ENCODE data around the gene FOXN3. TPM values are rescaled to one million over a fixed set of nuclear protein-coding genes. Genes with fewer than 3 reads are reported as not detected.

The FOXN3 gene
- polyA plus RNA-seq, 2 of the 4 experiments (the other 2 are of a cell fraction): 6.0 to 6.4 TPM

DNA sequence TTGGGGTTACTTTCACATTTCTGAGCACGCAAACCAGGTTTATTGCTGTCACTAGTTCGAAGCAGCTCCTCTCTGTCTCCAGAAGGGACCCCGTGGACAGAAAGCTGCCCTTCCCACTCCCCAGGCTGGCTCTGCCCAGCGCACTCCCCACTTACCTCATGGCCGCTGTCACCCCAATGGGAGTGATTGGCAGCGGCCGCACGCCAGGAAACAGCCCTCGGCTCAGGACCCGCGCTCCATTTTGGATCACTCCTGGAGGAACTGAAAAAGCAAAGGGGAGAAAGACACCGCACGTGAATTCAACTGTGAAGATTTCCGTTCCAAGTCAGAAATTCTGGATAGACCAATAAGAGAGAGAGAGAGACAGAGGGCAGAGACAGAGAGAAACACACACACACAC is 236.5 kb downstream of the FOXN3 start:
- ChIA-PET POLR2A (no interaction called here), CTCF (interaction anchor here (1.0 kb wide), 1 partner anchor 140 kb away, joined by 3 read pairs; no protein-coding TSS in a partner anchor)
- no peak for DNase-seq (ENCODE audit: low read depth in 1 of 2, low spot score in 1 of 2)
- no peak for FAIRE-seq
- Histone ChIP-seq H3K27ac (no peak overlapping the region), H3K4me1 (no peaks in the 10 kb centered on the region), H3K4me2 (no peak overlapping the region), H3K4me3 (no peak overlapping the region), H3K9me3 (no peaks in the 10 kb centered on the region)
- TF ChIP-seq RFX5 (IDR thresholded peaks at IDR 0.05) (no peak), NFE2L2 (conservative IDR thresholded peaks at IDR 0.05; ENCODE audit: low read length) (no peak), HOXB13 (CRISPR knock-in tag; IDR thresholded peaks at IDR 0.05; ENCODE audit: low read depth) (no peak), TP53 (CRISPR knock-in tag; IDR thresholded peaks at IDR 0.05) (no peak), FOSL2 (IDR thresholded peaks at IDR 0.05) (no peak), FOSL2 (CRISPR knock-in tag; IDR thresholded peaks at IDR 0.05) (no peak), NPAS2 (CRISPR knock-in tag; IDR thresholded peaks at IDR 0.05; ENCODE audit: borderline replicate concordance) (no peak), REST (IDR thresholded peaks at IDR 0.05) (no peak), PBX3 (IDR thresholded peaks at IDR 0.05) (no peak), POLR2AphosphoS2 (conservative IDR thresholded peaks at IDR 0.05; ENCODE audit: low read length) (no peak), SREBF2 (IDR thresholded peaks at IDR 0.05) (no peak)
- TF ChIP-seq, protein P1, sequence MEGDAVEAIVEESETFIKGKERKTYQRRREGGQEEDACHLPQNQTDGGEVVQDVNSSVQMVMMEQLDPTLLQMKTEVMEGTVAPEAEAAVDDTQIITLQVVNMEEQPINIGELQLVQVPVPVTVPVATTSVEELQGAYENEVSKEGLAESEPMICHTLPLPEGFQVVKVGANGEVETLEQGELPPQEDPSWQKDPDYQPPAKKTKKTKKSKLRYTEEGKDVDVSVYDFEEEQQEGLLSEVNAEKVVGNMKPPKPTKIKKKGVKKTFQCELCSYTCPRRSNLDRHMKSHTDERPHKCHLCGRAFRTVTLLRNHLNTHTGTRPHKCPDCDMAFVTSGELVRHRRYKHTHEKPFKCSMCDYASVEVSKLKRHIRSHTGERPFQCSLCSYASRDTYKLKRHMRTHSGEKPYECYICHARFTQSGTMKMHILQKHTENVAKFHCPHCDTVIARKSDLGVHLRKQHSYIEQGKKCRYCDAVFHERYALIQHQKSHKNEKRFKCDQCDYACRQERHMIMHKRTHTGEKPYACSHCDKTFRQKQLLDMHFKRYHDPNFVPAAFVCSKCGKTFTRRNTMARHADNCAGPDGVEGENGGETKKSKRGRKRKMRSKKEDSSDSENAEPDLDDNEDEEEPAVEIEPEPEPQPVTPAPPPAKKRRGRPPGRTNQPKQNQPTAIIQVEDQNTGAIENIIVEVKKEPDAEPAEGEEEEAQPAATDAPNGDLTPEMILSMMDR (IDR thresholded peaks at IDR 0.05): no peak
- 71% methylated on average over 14 of the region's 14 CpGs for WGBS (ENCODE audit: missing lambda C conversion rate)
- no peak for ATAC-seq

DNA sequence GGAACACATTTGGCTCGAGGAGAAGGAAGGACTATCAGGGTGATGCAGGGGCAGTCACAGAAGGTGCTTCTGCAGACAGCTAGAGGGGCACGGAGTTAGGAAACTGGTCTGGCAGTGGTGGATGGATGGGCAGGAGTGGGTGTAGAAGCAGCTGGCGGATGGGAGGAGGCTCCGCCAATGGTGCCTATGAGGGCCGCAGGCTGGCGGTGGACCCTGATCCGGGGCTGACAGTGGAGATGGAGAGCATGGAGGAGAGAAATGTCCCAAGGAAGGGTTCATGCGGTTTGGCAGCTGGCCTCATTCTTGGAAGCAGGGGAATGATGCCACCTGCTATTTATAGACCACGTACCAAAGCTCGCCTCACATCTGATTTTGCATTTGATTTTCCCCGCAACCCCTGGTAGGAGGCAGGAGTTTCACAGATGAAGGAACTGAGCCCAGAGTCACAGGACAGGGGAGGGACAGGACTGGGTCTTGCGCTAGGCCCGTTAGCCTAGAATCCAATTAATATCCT is 237.1 kb downstream of the FOXN3 start:
- FAIRE-seq: no peak
- TF ChIP-seq RFX5 (IDR thresholded peaks at IDR 0.05) (no peak), FOSL2 (IDR thresholded peaks at IDR 0.05) (no peak), FOSL2 (CRISPR knock-in tag; IDR thresholded peaks at IDR 0.05) (no peak), EHF (CRISPR knock-in tag; IDR thresholded peaks at IDR 0.05) (no peak), CEBPB (IDR thresholded peaks at IDR 0.05) (no peak), MYC (IDR thresholded peaks at IDR 0.05; ENCODE audit: borderline replicate concordance, low read length) (no peak), NR3C1 (IDR thresholded peaks at IDR 0.05) (no peak), BCL3 (IDR thresholded peaks at IDR 0.05) (no peak), KDM5A (IDR thresholded peaks at IDR 0.05) (no peak), HOXB5 (CRISPR knock-in tag; IDR thresholded peaks at IDR 0.05) (no peak), PHF8 (IDR thresholded peaks at IDR 0.05; ENCODE audit: borderline replicate concordance, low read depth) (no peak), ESRRA (IDR thresholded peaks at IDR 0.05; ENCODE audit: borderline replicate concordance, low read length) (no peak), FOSB (CRISPR knock-in tag; IDR thresholded peaks at IDR 0.05) (no peak), CHD4 (IDR thresholded peaks at IDR 0.05; ENCODE audit: borderline replicate concordance) (no peak)
- TF ChIP-seq, protein P2, sequence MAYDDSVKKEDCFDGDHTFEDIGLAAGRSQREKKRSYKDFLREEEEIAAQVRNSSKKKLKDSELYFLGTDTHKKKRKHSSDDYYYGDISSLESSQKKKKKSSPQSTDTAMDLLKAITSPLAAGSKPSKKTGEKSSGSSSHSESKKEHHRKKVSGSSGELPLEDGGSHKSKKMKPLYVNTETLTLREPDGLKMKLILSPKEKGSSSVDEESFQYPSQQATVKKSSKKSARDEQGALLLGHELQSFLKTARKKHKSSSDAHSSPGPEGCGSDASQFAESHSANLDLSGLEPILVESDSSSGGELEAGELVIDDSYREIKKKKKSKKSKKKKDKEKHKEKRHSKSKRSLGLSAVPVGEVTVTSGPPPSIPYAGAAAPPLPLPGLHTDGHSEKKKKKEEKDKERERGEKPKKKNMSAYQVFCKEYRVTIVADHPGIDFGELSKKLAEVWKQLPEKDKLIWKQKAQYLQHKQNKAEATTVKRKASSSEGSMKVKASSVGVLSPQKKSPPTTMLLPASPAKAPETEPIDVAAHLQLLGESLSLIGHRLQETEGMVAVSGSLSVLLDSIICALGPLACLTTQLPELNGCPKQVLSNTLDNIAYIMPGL (CRISPR knock-in tag; IDR thresholded peaks at IDR 0.05; ENCODE audit: borderline replicate concordance): no peak
- TF ChIP-seq, protein P1 (IDR thresholded peaks at IDR 0.05): no peak
- DNase-seq (ENCODE audit: low read depth in 1 of 2, low spot score in 1 of 2): no peak
- Histone ChIP-seq H3K4me3 (no peak overlapping the region), H3K27ac (no peak overlapping the region), H3K4me1 (no peaks in the 10 kb centered on the region), H3K4me2 (no peak overlapping the region), H3K9me3 (no peaks in the 10 kb centered on the region)
- no peak for ATAC-seq
- POLR2A ChIA-PET: no interaction called here
- CTCF ChIA-PET: interaction anchor here (1.0 kb wide), 1 partner anchor 10 kb away, joined by 3 read pairs; no protein-coding TSS in a partner anchor
- WGBS (ENCODE audit: missing lambda C conversion rate): 78% methylated on average over 13 of the region's 13 CpGs
